Spleen (tissue), 11 donors: Measurements from ENCODE around the gene TOMM6. TPM values are rescaled to one million over a fixed set of nuclear protein-coding genes. Genes with fewer than 3 reads are reported as not detected.
"Not testable (repeated sequence)": the region's sequence is repeated elsewhere in the genome, so short reads cannot be mapped to it uniquely, and the experiment has no call there.

Experiments
- DNase-seq: peaks from one replicate; pipeline ENCODE4 v3.0.0-alpha.2; 2020
- H3K27ac ChIP-seq, 8 donors: fragments of 200-600 bp; sonication (generic) in 7 of 8; 1 replicate in 4 of 8; 2 replicates in 4 of 8; pipeline versions ENCODE4 v1.5.0 to v1.8.0; 2016 to 2021; ENCODE audit warnings: inconsistent platforms in 4 of 8, mild to moderate bottlenecking in 4 of 8, moderate library complexity in 1 of 8
- H3K27me3 ChIP-seq, 7 donors: fragments of 200-600 bp; sonication (generic) in 6 of 7; replicated peaks in 1 of 7; 1 replicate in 4 of 7; 2 replicates in 3 of 7; pipeline versions ENCODE4 v1.5.0 to v1.8.0; 2016 to 2021; ENCODE audit warnings: inconsistent platforms in 3 of 7, mild to moderate bottlenecking in 1 of 7
- H3K36me3 ChIP-seq, 6 donors: fragments of 200-600 bp; sonication (generic) in 5 of 6; 1 replicate in 4 of 6; 2 replicates in 2 of 6; pipeline versions ENCODE4 v1.5.0 to v1.8.0; 2016 to 2021; ENCODE audit warnings: inconsistent platforms in 2 of 6
- H3K4me1 ChIP-seq, 6 donors: fragments of 200-600 bp; sonication (generic) in 5 of 6; 1 replicate in 3 of 6; 2 replicates in 3 of 6; pipeline versions ENCODE4 v1.5.0 to v1.8.0; 2016 to 2021; ENCODE audit warnings: inconsistent platforms in 3 of 6
- H3K4me3 ChIP-seq, 8 donors: fragments of 200-600 bp; sonication (generic) in 7 of 8; 1 replicate in 4 of 8; 2 replicates in 4 of 8; pipeline versions ENCODE4 v1.5.0 to v1.8.0; 2016 to 2021; ENCODE audit warnings: inconsistent platforms in 4 of 8, mild to moderate bottlenecking in 4 of 8, moderate library complexity in 2 of 8
- H3K9me3 ChIP-seq, 8 donors: fragments of 200-600 bp; sonication (generic) in 7 of 8; 1 replicate in 4 of 8; 2 replicates in 4 of 8; pipeline versions ENCODE4 v1.5.0 to v1.8.0; 2016 to 2021; ENCODE audit warnings: inconsistent platforms in 4 of 8
- POLR2A ChIP-seq, 3 donors: fragments of 450-650 bp; IDR thresholded peaks; one replicate each; pipeline ENCODE4 v1.5.1; 2017; ENCODE audit warnings: antibody characterized with exemption in 3 of 3, mild to moderate bottlenecking in 1 of 3
- POLR2AphosphoS5 ChIP-seq, 3 donors: sonication (generic); formaldehyde crosslinking; IDR thresholded peaks; one replicate each; pipeline ENCODE4 v1.5.1; 2017; ENCODE audit warnings: antibody characterized with exemption in 3 of 3
- WGBS, 5 donors: extraction: QIAGEN DNeasy Blood & Tissue Kit in 3 of 5; methylation state at CpG; one replicate each; pipeline versions ENCODE4 v1.1.5 to v1.1.7; 2013 to 2018; 5-methylcytosine and 5-hydroxymethylcytosine counted together
- intact Hi-C: fragments of 100-400 bp; cut with DNase I; formaldehyde crosslinking; loops from one replicate; pipeline ENCODE4 v1.15.0; 2023; ENCODE audit warnings: low total_unique reads
- polyA plus RNA-seq, 3 donors: library from polyadenylated mRNA; stranded (reverse); fragments of 200-250 nt; gene quantifications; one replicate each; pipeline ENCODE4 v1.2.1, GENCODE V29; 2013
- total RNA-seq, 7 donors: library from RNA; depleted of rRNA in 3 of 7; stranded (reverse); fragments of >200 nt in 3 of 7; fragmentation: NEBNext Ultra II Directional in 4 of 7; extraction: Animal tissue kit (Norgen Biotek cat#: 25700) in 4 of 7; gene quantifications; one replicate each; pipeline versions ENCODE4 v1.1.0 to v1.2.1, GENCODE V29; 2016 to 2021
- TF ChIP-seq, protein P1 (sequence below), 11 experiments: fragments of 200-600 bp in 7 of 11; fragments of 450-650 bp in 4 of 11; sonication (generic) in 4 of 11; IDR thresholded peaks in 8 of 11; conservative IDR thresholded peaks in 3 of 11; 1 replicate in 7 of 11; 2 replicates in 4 of 11; pipeline versions ENCODE4 v1.4.0 to v1.8.0; 2016 to 2021; ENCODE audit warnings: antibody characterized with exemption in 11 of 11, inconsistent platforms in 4 of 11, mild to moderate bottlenecking in 1 of 11
- donor health status: healthy with polysubstance abuse.
- donor health status: DM: no; HTN: no; CAD: no; lungs with moderate emphysema.
- donor health status: DM: no; HTN: no; CAD: no.
- donor health status: Bipolar disorder and iron deficiency.
- donor health status: healthy.
- donor health status: DM: no; HTN: no; CAD: no.
- donor health status: DM: yes; HTN: yes; CAD: no.

Gene TOMM6
- total and polyA plus RNA-seq, 10 donors, result 110 to 439 (median 137) TPM

GRCh38 chr6:41759905-41760579 lies 27.5 kb upstream of the TOMM6 start:
- H3K4me3 ChIP-seq, result no peak overlapping the region
- H3K27ac ChIP-seq, result no peak overlapping the region
- H3K4me1 ChIP-seq, result no peaks in the 10 kb centered on the region
- TF ChIP-seq, protein P1, sequence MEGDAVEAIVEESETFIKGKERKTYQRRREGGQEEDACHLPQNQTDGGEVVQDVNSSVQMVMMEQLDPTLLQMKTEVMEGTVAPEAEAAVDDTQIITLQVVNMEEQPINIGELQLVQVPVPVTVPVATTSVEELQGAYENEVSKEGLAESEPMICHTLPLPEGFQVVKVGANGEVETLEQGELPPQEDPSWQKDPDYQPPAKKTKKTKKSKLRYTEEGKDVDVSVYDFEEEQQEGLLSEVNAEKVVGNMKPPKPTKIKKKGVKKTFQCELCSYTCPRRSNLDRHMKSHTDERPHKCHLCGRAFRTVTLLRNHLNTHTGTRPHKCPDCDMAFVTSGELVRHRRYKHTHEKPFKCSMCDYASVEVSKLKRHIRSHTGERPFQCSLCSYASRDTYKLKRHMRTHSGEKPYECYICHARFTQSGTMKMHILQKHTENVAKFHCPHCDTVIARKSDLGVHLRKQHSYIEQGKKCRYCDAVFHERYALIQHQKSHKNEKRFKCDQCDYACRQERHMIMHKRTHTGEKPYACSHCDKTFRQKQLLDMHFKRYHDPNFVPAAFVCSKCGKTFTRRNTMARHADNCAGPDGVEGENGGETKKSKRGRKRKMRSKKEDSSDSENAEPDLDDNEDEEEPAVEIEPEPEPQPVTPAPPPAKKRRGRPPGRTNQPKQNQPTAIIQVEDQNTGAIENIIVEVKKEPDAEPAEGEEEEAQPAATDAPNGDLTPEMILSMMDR (IDR thresholded peaks at IDR 0.05 in 8 of 11, conservative IDR thresholded peaks at IDR 0.05 in 3 of 11), result no peak
- TF ChIP-seq POLR2A (IDR thresholded peaks at IDR 0.05), result no peak
- no peak for TF ChIP-seq POLR2AphosphoS5 (IDR thresholded peaks at IDR 0.05)
- H3K36me3 ChIP-seq, result no peaks in the 10 kb centered on the region
- DNase-seq, result no peak
- H3K9me3 ChIP-seq, result no peaks in the 10 kb centered on the region
- 50 to 89% (median 85%) methylated on average over 2 of the region's 2 CpGs for WGBS, 5 donors
- intact Hi-C loops, result no loop called here
- peaks cover 0 to 5% (median 0%) of the 10 kb centered on the region in 7 donors for H3K27me3 ChIP-seq

GRCh38 chr6:41763470-41763869 lies 24.0 kb upstream of the TOMM6 start:
- peaks cover 0 to 21% (median 8%) of the 10 kb centered on the region in 6 donors for H3K4me1 ChIP-seq
- no peak for DNase-seq
- H3K36me3 ChIP-seq, result no peaks in the 10 kb centered on the region
- 12 to 26% (median 18%) methylated on average over 2 of the region's 2 CpGs for WGBS, 5 donors
- no peak overlapping the region for H3K4me3 ChIP-seq
- intact Hi-C loops, result no loop called here
- H3K27ac ChIP-seq, result no peak overlapping the region
- H3K9me3 ChIP-seq, result no peaks in the 10 kb centered on the region
- TF ChIP-seq POLR2AphosphoS5 (IDR thresholded peaks at IDR 0.05) (no peak), POLR2A (IDR thresholded peaks at IDR 0.05) (no peak)
- TF ChIP-seq, protein P1 (IDR thresholded peaks at IDR 0.05 in 8 of 11, conservative IDR thresholded peaks at IDR 0.05 in 3 of 11), result no peak
- no peaks in the 10 kb centered on the region for H3K27me3 ChIP-seq

DNA sequence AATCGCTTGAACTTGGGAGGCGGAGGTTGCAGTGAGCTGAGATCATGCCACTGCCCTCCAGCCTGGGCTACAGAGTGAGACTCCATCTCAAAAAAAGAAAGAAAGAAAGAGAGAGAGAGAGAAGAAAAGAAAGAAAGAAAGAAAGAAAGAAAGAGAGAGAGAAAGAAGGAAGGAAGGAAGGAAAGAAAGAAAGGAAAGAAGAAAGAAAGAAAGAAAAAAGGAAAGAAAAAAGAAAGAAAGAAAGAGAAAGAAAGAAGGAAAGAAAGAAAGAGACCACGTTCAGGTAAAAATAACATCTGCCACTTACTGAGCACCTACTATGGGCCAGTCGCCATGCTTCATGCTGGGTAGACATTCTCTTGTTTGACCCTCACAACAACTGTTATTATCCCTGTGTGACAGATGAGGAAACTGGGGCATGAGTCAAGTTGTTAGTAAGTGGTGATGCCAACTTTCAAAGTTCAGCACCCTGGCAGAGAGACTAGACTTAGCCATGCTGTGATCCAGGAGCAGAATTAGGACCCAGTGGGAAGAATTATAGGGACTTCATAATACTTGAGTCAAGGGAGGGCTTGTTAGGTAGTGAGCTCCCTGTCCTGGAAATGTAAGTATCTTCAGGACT lies 21.3 kb upstream of the TOMM6 start:
- Histone ChIP-seq H3K27ac (peak overlapping the region; percentile 27 to 84 (median 76)), H3K4me1 (peaks cover 0 to 32% (median 10%) of the 10 kb centered on the region in 6 donors), H3K36me3 (peaks cover 0 to 23% (median 12%) of the 10 kb centered on the region in 6 donors)
- H3K4me3 ChIP-seq, intact Hi-C loops, H3K9me3 ChIP-seq, H3K27me3 ChIP-seq, DNase-seq: not testable (repeated sequence)
- WGBS, 5 donors, result 86 to 94% (median 91%) methylated on average over 4 of the region's 4 CpGs

GRCh38 chr6:41767112-41767833 lies 20.2 kb upstream of the TOMM6 start:
- Histone ChIP-seq H3K9me3 (no peaks in the 10 kb centered on the region), H3K4me3 (no peak overlapping the region), H3K36me3 (peaks cover 0 to 35% (median 23%) of the 10 kb centered on the region in 6 donors), H3K27me3 (no peaks in the 10 kb centered on the region), H3K27ac (peak overlapping the region; percentile 27 to 84 (median 76)), H3K4me1 (peaks cover 0 to 38% (median 10%) of the 10 kb centered on the region in 6 donors)
- no peak for DNase-seq
- intact Hi-C loops, result no loop called here
- 36 to 57% (median 53%) methylated on average over 11 to 12 of the region's 12 CpGs for WGBS, 5 donors
- TF ChIP-seq POLR2A (IDR thresholded peaks at IDR 0.05) (no peak), POLR2AphosphoS5 (IDR thresholded peaks at IDR 0.05) (peak; percentile 33 to 58 (median 44))
